PC-3 (cell line): ENCODE results near the gene WDR88. TPM values are rescaled to one million over a fixed set of nuclear protein-coding genes. Genes with fewer than 3 reads are reported as not detected.
A peak's percentile ranks its signal among the peaks of the same experiment; 100 is the strongest.
"Not testable (repeated sequence)": the region's sequence is repeated elsewhere in the genome, so short reads cannot be mapped to it uniquely, and the experiment has no call there.

Experiments
- ATAC-seq: fragments of 200-7000 bp; cut with Tn5 transposase; 2 replicates; pipeline ENCODE4 v1.9.1; 2020; ENCODE audit warnings: mild to moderate bottlenecking, moderate library complexity
- BruUV-seq: library from RNA; stranded (reverse); fragments of 400-500 nt; replicated peaks from 2 replicates; lab custom pipeline; 2021; lab: Mats Ljungman, UMichigan
- CTCF ChIA-PET: fragments of 300-600 bp; sonication (Branson Sonifier 250); formaldehyde crosslinking; loops from one replicate; lab custom pipeline; 2022; ENCODE audit warnings: antibody characterized with exemption; lab: Charles Lee
- POLR2A ChIA-PET: fragments of 300-600 bp; sonication (Branson Sonifier 250); formaldehyde crosslinking; loops from one replicate; lab custom pipeline; 2022; ENCODE audit warnings: antibody characterized with exemption; ENCODE audit not compliant: unreplicated experiment; lab: Charles Lee
- DNase-seq: peaks from one replicate; pipeline ENCODE4 v3.0.0-alpha.2; 2015
- H2AFZ ChIP-seq: fragments of 300-600 bp; sonication (generic); 2 replicates; pipeline ENCODE4 v1.6.0; 2016; ENCODE audit warnings: antibody characterized with exemption, low read length
- H3F3A ChIP-seq: fragments of 300-600 bp; sonication (generic); one replicate; pipeline ENCODE4 v1.6.0; 2017; ENCODE audit warnings: antibody characterized with exemption, low read length, control low read depth, mild to moderate bottlenecking; ENCODE audit not compliant: unreplicated experiment
- H3K27ac ChIP-seq: fragments of 300-600 bp; sonication (generic); 2 replicates; pipeline ENCODE4 v1.5.1; 2016; ENCODE audit warnings: mild to moderate bottlenecking, low read length
- H3K27me3 ChIP-seq: fragments of 300-600 bp; sonication (generic); 2 replicates; pipeline ENCODE4 v1.6.1; 2016; ENCODE audit warnings: low read length, mixed read lengths
- H3K36me3 ChIP-seq: fragments of 300-600 bp; sonication (generic); 2 replicates; pipeline ENCODE4 v1.6.1; 2016; ENCODE audit warnings: low read depth, mixed run types, low read length, mixed read lengths
- H3K4me1 ChIP-seq: fragments of 300-600 bp; sonication (generic); 2 replicates; pipeline ENCODE4 v1.5.1; 2016; ENCODE audit warnings: low read length; ENCODE audit not compliant: insufficient read depth
- H3K4me2 ChIP-seq: fragments of 300-600 bp; sonication (generic); 2 replicates; pipeline ENCODE4 v1.6.0; 2016; ENCODE audit warnings: low read length
- H3K4me3 ChIP-seq: fragments of 300-600 bp; sonication (generic); 2 replicates; pipeline ENCODE4 v1.5.1; 2016; ENCODE audit warnings: mild to moderate bottlenecking, low read length, mixed read lengths
- H3K79me2 ChIP-seq: fragments of 300-600 bp; sonication (generic); 2 replicates; pipeline ENCODE4 v1.6.1; 2017; ENCODE audit warnings: low read length, mixed read lengths
- H3K9ac ChIP-seq: fragments of 300-600 bp; sonication (generic); 2 replicates; pipeline ENCODE4 v1.6.0; 2016; ENCODE audit warnings: mild to moderate bottlenecking, low read length
- H3K9me2 ChIP-seq: fragments of 300-600 bp; sonication (generic); replicated peaks from 2 replicates; pipeline ENCODE4 v1.6.1; 2016; ENCODE audit warnings: mixed run types, low read length, mixed read lengths
- H3K9me3 ChIP-seq: fragments of 300-600 bp; sonication (generic); 2 replicates; pipeline ENCODE4 v1.6.1; 2016; ENCODE audit warnings: low read length, mixed read lengths
- H4K20me1 ChIP-seq: fragments of 300-600 bp; sonication (generic); 2 replicates; pipeline ENCODE4 v1.6.1; 2016; ENCODE audit warnings: low read length, mixed read lengths
- EZH2 ChIP-seq: fragments of 300-600 bp; sonication (generic); IDR thresholded peaks from one replicate; pipeline ENCODE4 v1.6.1; 2017; ENCODE audit warnings: antibody characterized with exemption, mild to moderate bottlenecking, low read length; ENCODE audit not compliant: unreplicated experiment
- EZH2phosphoT487 ChIP-seq: fragments of 300-600 bp; sonication (generic); IDR thresholded peaks from 2 replicates; pipeline ENCODE4 v1.6.1; 2018; ENCODE audit warnings: mild to moderate bottlenecking, antibody characterized with exemption, low read length, borderline replicate concordance
- intact Hi-C: fragments of 100-400 bp; cut with micrococcal nuclease; formaldehyde crosslinking; loops from 2 replicates; pipeline ENCODE4 v1.9.0; 2023
- total RNA-seq: library from RNA; depleted of rRNA; stranded (reverse); fragments of >200 nt; gene quantifications from 2 replicates; pipeline ENCODE4 v1.2.3, GENCODE V29; 2014
- TF ChIP-seq, protein P1 (sequence below): fragments of 300-600 bp; sonication (generic); conservative IDR thresholded peaks from 2 replicates; pipeline ENCODE4 v1.5.1; 2017; ENCODE audit warnings: antibody characterized with exemption, low read depth, mild to moderate bottlenecking, low read length

WDR88 gene
- total RNA-seq, 1 experiment from 2014 or later = not detected

DNA sequence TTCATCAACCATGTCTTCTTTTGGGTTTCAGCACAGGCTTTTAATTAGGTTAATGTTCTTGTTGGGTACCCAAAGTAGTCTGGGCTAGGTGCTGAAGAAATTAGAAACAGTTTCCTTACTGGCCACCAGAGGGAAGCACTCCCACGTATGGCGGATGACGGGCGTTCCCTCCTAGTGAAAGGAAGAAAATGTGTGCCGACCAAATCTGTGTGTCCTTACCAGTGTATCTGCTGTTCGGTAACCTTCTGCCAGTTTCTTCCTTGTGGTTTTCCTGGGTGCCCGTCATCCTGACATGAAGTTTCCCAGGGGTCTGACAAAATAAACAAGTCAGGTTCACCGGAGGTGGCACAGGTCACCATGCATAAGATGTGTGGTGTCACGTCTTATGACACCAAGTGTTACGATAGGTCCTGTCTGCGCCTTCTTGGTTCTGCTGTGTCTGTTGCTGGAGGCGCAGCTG lies 6.0 kb upstream of the WDR88 start:
- peak; percentile 58 for DNase-seq
- Histone ChIP-seq H3K4me3 (no peak overlapping the region), H3K4me1 (no peaks in the 10 kb centered on the region), H3K27me3 (no peaks in the 10 kb centered on the region), H3K9me2 (no peaks in the 10 kb centered on the region), H3K79me2 (no peaks in the 10 kb centered on the region), H3K9me3 (no peaks in the 10 kb centered on the region), H3K27ac (no peak overlapping the region), H3K4me2 (no peak overlapping the region), H4K20me1 (no peaks in the 10 kb centered on the region), H3K36me3 (peaks cover 8% of the 10 kb centered on the region; the same call in 1 of the 2 replicates), H3K9ac (no peak overlapping the region), H3F3A (no peaks in the 10 kb centered on the region), H2AFZ (peak overlapping the region; percentile 48)
- BruUV-seq = no TSS peak
- TF ChIP-seq EZH2phosphoT487 = no peak
- TF ChIP-seq, protein P1, sequence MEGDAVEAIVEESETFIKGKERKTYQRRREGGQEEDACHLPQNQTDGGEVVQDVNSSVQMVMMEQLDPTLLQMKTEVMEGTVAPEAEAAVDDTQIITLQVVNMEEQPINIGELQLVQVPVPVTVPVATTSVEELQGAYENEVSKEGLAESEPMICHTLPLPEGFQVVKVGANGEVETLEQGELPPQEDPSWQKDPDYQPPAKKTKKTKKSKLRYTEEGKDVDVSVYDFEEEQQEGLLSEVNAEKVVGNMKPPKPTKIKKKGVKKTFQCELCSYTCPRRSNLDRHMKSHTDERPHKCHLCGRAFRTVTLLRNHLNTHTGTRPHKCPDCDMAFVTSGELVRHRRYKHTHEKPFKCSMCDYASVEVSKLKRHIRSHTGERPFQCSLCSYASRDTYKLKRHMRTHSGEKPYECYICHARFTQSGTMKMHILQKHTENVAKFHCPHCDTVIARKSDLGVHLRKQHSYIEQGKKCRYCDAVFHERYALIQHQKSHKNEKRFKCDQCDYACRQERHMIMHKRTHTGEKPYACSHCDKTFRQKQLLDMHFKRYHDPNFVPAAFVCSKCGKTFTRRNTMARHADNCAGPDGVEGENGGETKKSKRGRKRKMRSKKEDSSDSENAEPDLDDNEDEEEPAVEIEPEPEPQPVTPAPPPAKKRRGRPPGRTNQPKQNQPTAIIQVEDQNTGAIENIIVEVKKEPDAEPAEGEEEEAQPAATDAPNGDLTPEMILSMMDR = peak; percentile 76
- no peak for TF ChIP-seq EZH2
- intact Hi-C loops = loop anchor here (10.0 kb wide), 1 partner anchor 59 kb away; no protein-coding TSS in a partner anchor
- POLR2A ChIA-PET = no interaction called here
- CTCF ChIA-PET = interaction anchor here (1.0 kb wide), 1 partner anchor 58 kb away, joined by 3 read pairs; no protein-coding TSS in a partner anchor
- ATAC-seq = peak; percentile 77

DNA sequence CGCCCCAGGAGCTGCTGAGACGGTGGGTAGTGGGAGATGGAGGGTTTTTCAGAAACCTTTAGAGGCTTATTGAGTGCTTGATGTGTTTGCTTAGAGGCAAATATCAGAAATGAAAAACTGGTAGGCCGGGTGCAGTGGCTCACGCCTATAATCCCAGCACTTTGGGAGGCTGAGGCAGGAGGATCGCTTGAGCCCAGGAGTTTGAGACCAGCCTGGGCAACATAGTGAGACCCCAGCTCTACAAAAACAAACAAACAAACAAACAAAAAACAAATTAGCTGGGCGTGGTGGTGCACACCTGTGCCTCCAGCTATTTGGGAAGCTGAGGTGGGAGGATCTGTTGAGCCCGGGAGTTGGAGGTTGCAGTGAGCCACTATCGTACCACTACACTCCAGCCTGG lies 5.2 kb upstream of the WDR88 start:
- POLR2A ChIA-PET, DNase-seq, BruUV-seq, H3K9ac ChIP-seq, H2AFZ ChIP-seq, ATAC-seq, H3K4me2 ChIP-seq, H4K20me1 ChIP-seq, H3K36me3 ChIP-seq, H3K79me2 ChIP-seq, H3K9me3 ChIP-seq, H3K9me2 ChIP-seq, H3K27me3 ChIP-seq, H3F3A ChIP-seq, CTCF ChIA-PET, H3K4me3 ChIP-seq, H3K4me1 ChIP-seq, H3K27ac ChIP-seq: not testable (repeated sequence)
- intact Hi-C loops = loop anchor here (10.0 kb wide), 1 partner anchor 58 kb away; no protein-coding TSS in a partner anchor

DNA sequence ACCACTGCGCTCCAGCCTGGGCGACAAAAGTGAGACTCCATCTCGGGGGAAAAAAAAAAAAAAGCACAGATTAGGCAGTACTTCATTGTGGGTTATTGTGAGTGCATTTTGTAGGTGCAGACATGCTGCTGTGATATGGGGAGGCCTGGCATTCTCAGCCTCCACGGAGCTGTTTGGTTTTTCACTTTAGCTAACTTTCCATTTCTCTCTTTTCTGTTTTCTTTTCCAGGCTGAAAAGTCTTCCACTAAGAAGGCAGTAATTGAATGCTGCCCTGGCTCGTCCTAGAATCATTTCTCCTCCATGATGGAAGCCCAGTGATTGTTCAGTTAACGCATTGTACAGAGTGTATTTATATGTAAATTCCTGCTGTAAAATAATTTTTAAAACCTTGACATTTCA lies 2.0 kb upstream of the WDR88 start:
- CTCF ChIA-PET = no interaction called here
- Histone ChIP-seq H3K27ac (no peak overlapping the region), H2AFZ (no peak overlapping the region), H4K20me1 (no peaks in the 10 kb centered on the region), H3K4me3 (no peak overlapping the region), H3K9ac (no peak overlapping the region), H3K9me2 (no peaks in the 10 kb centered on the region), H3K4me1 (no peaks in the 10 kb centered on the region), H3K36me3 (peaks cover 8% of the 10 kb centered on the region; the same call in 1 of the 2 replicates), H3K79me2 (no peaks in the 10 kb centered on the region), H3F3A (no peaks in the 10 kb centered on the region), H3K4me2 (no peak overlapping the region), H3K9me3 (no peaks in the 10 kb centered on the region), H3K27me3 (no peaks in the 10 kb centered on the region)
- DNase-seq (no peak), ATAC-seq (no peak)
- no TSS peak for BruUV-seq
- POLR2A ChIA-PET = interaction anchor here (0.5 kb wide), 1 partner anchor 1387 kb away, joined by 3 read pairs; no protein-coding TSS in a partner anchor
- TF ChIP-seq EZH2 (no peak), EZH2phosphoT487 (no peak)
- TF ChIP-seq, protein P1 = no peak
- intact Hi-C loops = loop anchor here (10.0 kb wide), 1 partner anchor 55 kb away; no protein-coding TSS in a partner anchor
